Measurements from ENCODE around the gene SCYGR3. TPM values are rescaled to one million over a fixed set of nuclear protein-coding genes. Genes with fewer than 3 reads are reported as not detected.

Gene SCYGR3
- total RNA-seq, result not detected
- polyA plus RNA-seq (2013, experiment 1 of 2), result not detected
- polyA plus RNA-seq (2013, experiment 2 of 2), result not detected
- 0 to 0.07 (median 0) reads per million in 172 experiments for total RNA-seq

- ATAC-seq (ENCODE audit: poor library complexity) (no peak), DNase-seq (no peak)
- Histone ChIP-seq H3K27me3 (ENCODE audit: control insufficient read depth in 1 of 2, insufficient read depth in 2 of 2, low read length in 2 of 2) (peaks cover 0 to 4% of the 10 kb centered on the region in 2 experiments), H3K4me1 (ENCODE audit: insufficient read depth, low read length) (no peaks in the 10 kb centered on the region), H3K36me3 (ENCODE audit: insufficient read depth, low read length) (no peaks in the 10 kb centered on the region), H3K4me3 (ENCODE audit: low read length) (no peak within 1 kb of the TSS), H3K9me3 (ENCODE audit: control insufficient read depth in 1 of 2, insufficient read depth in 1 of 2, low read length in 2 of 2) (peaks cover 0 to 4% of the 10 kb centered on the region in 2 experiments), H3K27ac (ENCODE audit: low read depth in 1 of 2, low read length in 2 of 2) (no peak within 1 kb of the TSS)
- ChIA-PET POLR2A (no interaction called here), CTCF (no interaction called here)
- Mint-ChIP-seq H3K27me3 (peaks cover 36% of the 10 kb centered on the region), H3K4me3 (no peak within 1 kb of the TSS), H3K27ac (no peak within 1 kb of the TSS), H3K9me3 (no peaks in the 10 kb centered on the region), H3K4me1 (ENCODE audit: low read depth) (no peaks in the 10 kb centered on the region), H3K36me3 (ENCODE audit: low read depth) (no peaks in the 10 kb centered on the region)
- no peak for TF ChIP-seq CTCF (IDR thresholded peaks at IDR 0.05)
- intact Hi-C loops (cut with DNase I, micrococcal nuclease), result no loop called here
These were observed at the start of gene SCYGR3 for GRCh38 chr2:227614740-227615139. TSS of gene SCYGR3 (minus strand) at chr2:227614840. CDS start at chr2:227614840, 0 bp downstream.

GRCh38 chr2:227661827-227662226 lies 47.2 kb upstream of the SCYGR3 start:
- Mint-ChIP-seq H3K27me3 (peaks cover 13% of the 10 kb centered on the region), H3K4me3 (no peak overlapping the region), H3K27ac (no peak overlapping the region), H3K36me3 (ENCODE audit: low read depth) (no peaks in the 10 kb centered on the region), H3K9me3 (no peaks in the 10 kb centered on the region), H3K4me1 (ENCODE audit: low read depth) (no peaks in the 10 kb centered on the region)
- H3K27ac ChIP-seq (ENCODE audit: low read depth in 1 of 2, low read length in 2 of 2), result no peak overlapping the region
- no peak overlapping the region for H3K4me3 ChIP-seq (ENCODE audit: low read length)
- ChIA-PET CTCF (no interaction called here), POLR2A (no interaction called here)
- DNase-seq (no peak), ATAC-seq (ENCODE audit: poor library complexity) (no peak)
- no peaks in the 10 kb centered on the region for H3K36me3 ChIP-seq (ENCODE audit: insufficient read depth, low read length)
- TF ChIP-seq CTCF (IDR thresholded peaks at IDR 0.05), result no peak
- peaks cover 2% of the 10 kb centered on the region for H3K4me1 ChIP-seq (ENCODE audit: insufficient read depth, low read length)
- no peaks in the 10 kb centered on the region for H3K9me3 ChIP-seq (ENCODE audit: control insufficient read depth in 1 of 2, insufficient read depth in 1 of 2, low read length in 2 of 2)
- intact Hi-C loops (cut with DNase I, micrococcal nuclease), result no loop called here
- no peaks in the 10 kb centered on the region for H3K27me3 ChIP-seq (ENCODE audit: control insufficient read depth in 1 of 2, insufficient read depth in 2 of 2, low read length in 2 of 2)

DNA sequence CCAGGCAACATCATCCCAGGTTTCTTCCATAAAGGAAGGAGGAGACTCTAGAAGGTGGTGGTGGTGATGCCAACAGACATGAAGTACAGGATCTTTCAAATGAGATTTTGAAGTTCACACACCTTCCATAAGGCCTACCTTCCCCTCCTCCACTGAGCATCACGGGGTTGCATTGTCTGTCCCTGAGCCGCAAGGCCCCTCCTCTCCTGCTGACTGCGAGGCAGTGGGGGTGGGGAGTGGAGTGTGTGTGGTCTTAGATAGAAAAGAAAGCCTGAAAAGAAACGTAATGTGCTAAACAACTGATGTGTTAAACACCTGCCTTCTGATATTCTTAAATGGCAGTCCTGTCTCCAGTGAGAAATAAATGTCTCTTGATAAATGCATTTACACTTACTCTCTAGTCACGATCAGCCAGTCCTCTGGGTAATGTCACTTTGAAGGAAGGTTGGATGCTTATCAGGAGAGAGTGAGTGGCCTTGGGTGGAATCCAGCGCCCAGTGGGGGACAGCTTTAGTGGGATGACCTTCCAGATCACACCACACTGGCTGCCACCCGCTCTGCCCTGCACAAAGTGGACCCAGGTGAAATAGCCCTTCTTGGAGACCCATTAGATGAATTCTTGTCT lies 46.5 kb upstream of the SCYGR3 start:
- Histone ChIP-seq H3K27me3 (ENCODE audit: control insufficient read depth in 1 of 2, insufficient read depth in 2 of 2, low read length in 2 of 2) (no peaks in the 10 kb centered on the region), H3K4me1 (ENCODE audit: insufficient read depth, low read length) (peaks cover 2% of the 10 kb centered on the region), H3K27ac (ENCODE audit: low read depth in 1 of 2, low read length in 2 of 2) (no peak overlapping the region), H3K4me3 (ENCODE audit: low read length) (no peak overlapping the region), H3K36me3 (ENCODE audit: insufficient read depth, low read length) (no peaks in the 10 kb centered on the region), H3K9me3 (ENCODE audit: control insufficient read depth in 1 of 2, insufficient read depth in 1 of 2, low read length in 2 of 2) (no peaks in the 10 kb centered on the region)
- no peak for TF ChIP-seq CTCF (IDR thresholded peaks at IDR 0.05)
- ATAC-seq (ENCODE audit: poor library complexity) (no peak), DNase-seq (no peak)
- H3K27ac Mint-ChIP-seq, result no peak overlapping the region
- no peaks in the 10 kb centered on the region for H3K4me1 Mint-ChIP-seq (ENCODE audit: low read depth)
- intact Hi-C loops (cut with DNase I, micrococcal nuclease), result no loop called here
- H3K27me3 Mint-ChIP-seq, result peaks cover 13% of the 10 kb centered on the region
- no peaks in the 10 kb centered on the region for H3K36me3 Mint-ChIP-seq (ENCODE audit: low read depth)
- POLR2A ChIA-PET, result no interaction called here
- H3K4me3 Mint-ChIP-seq, result no peak overlapping the region
- CTCF ChIA-PET, result no interaction called here
- H3K9me3 Mint-ChIP-seq, result no peaks in the 10 kb centered on the region
